NCI-H69 (cell line): ENCODE data around the gene SLC29A1.
A peak's percentile ranks its signal among the peaks of the same experiment; 100 is the strongest.
"Not testable (repeated sequence)": the region's sequence is repeated elsewhere in the genome, so short reads cannot be mapped to it uniquely, and the experiment has no call there.

ENCODE experiments used
- DNase-seq: peaks from one replicate; lab custom pipeline; 2025; lab: John Stamatoyannopoulos, UW

The SLC29A1 gene

GRCh38 chr6:44194326-44194725 lies 29.1 kb upstream of the SLC29A1 start:
- no peak for DNase-seq

- not testable (repeated sequence) for DNase-seq
Observed at GRCh38 chr6:44196351-44196750, 27.0 kb upstream of the SLC29A1 start.

GRCh38 chr6:44198684-44199083 lies 24.7 kb upstream of the SLC29A1 start:
- no peak for DNase-seq

GRCh38 chr6:44199883-44200282 lies 23.5 kb upstream of the SLC29A1 start:
- no peak for DNase-seq

GRCh38 chr6:44201200-44201599 lies 22.2 kb upstream of the SLC29A1 start:
- DNase-seq = no peak

GRCh38 chr6:44201638-44202303 lies 21.6 kb upstream of the SLC29A1 start:
- no peak for DNase-seq

GRCh38 chr6:44202332-44202971 lies 20.9 kb upstream of the SLC29A1 start:
- DNase-seq = no peak

GRCh38 chr6:44202972-44203750 lies 20.2 kb upstream of the SLC29A1 start:
- DNase-seq = no peak

- no peak for DNase-seq
Observed at GRCh38 chr6:44203955-44204354, 19.4 kb upstream of the SLC29A1 start.

GRCh38 chr6:44207966-44208365 lies 15.4 kb upstream of the SLC29A1 start:
- DNase-seq = no peak

- no peak for DNase-seq
Observed at GRCh38 chr6:44211284-44211683, 12.1 kb upstream of the SLC29A1 start.

GRCh38 chr6:44214307-44214706 lies 9.1 kb upstream of the SLC29A1 start:
- no peak for DNase-seq

GRCh38 chr6:44216677-44217331 lies 6.6 kb upstream of the SLC29A1 start, which contains the start of gene MYMX:
TSS of gene MYMX (plus strand) at chr6:44216926. CDS start at chr6:44217472, 546 bp downstream.
- DNase-seq = peak; percentile 75

GRCh38 chr6:44217332-44218143 lies 5.9 kb upstream of the SLC29A1 start:
- no peak for DNase-seq

GRCh38 chr6:44219053-44219814 lies 4.2 kb upstream of the SLC29A1 start:
- peak; percentile 89 for DNase-seq

- DNase-seq = peak; percentile 41
Observed at GRCh38 chr6:44219815-44220784, 3.3 kb upstream of the SLC29A1 start.

- no peak for DNase-seq
Observed at GRCh38 chr6:44220913-44221290, 2.5 kb upstream of the SLC29A1 start.

GRCh38 chr6:44221291-44221960 lies 2.0 kb upstream of the SLC29A1 start:
- peak; percentile 93 for DNase-seq

- peak; percentile 38 for DNase-seq
Observed at GRCh38 chr6:44221961-44222335, 1.4 kb upstream of the SLC29A1 start.
